ENCODE measurements around the gene ZNF595.

The ZNF595 gene

GRCh38 chr4:112771-113170 is 59.6 kb downstream of the ZNF595 start:
- H3K27ac ChIP-seq (ENCODE audit: low read depth, low read length), result no peak overlapping the region
- H4K20me1 ChIP-seq (ENCODE audit: control insufficient read depth, insufficient read depth, low read depth, low read length), result no peaks in the 10 kb centered on the region
- H3K4me2 ChIP-seq (ENCODE audit: low read length), result no peak overlapping the region
- no peak overlapping the region for H3K4me3 ChIP-seq (ENCODE audit: low read length)
- H3F3A ChIP-seq (ENCODE audit: control insufficient read depth, insufficient read depth), result no peaks in the 10 kb centered on the region
- no peaks in the 10 kb centered on the region for H3K79me2 ChIP-seq (ENCODE audit: control insufficient read depth, low read length)
- peaks cover 3% of the 10 kb centered on the region; the same call in 1 of the 2 replicates for H3K4me1 ChIP-seq (ENCODE audit: control insufficient read depth, low read length)
- peaks cover 21% of the 10 kb centered on the region for H3K9me3 ChIP-seq (ENCODE audit: control insufficient read depth, insufficient read depth, low read length)
- no peaks in the 10 kb centered on the region for H3K27me3 ChIP-seq (ENCODE audit: control insufficient read depth, low read length)
- H3K9me2 ChIP-seq (replicated peaks; ENCODE audit: control insufficient read depth, low read length), result no peaks in the 10 kb centered on the region
- no peaks in the 10 kb centered on the region for H3K36me3 ChIP-seq (ENCODE audit: control insufficient read depth, low read length)
- TF ChIP-seq CTCF (IDR thresholded peaks at IDR 0.05; ENCODE audit: low read depth, low read length, poor library complexity, severe bottlenecking), result no peak
- no peak for TF ChIP-seq EZH2phosphoT487 (IDR thresholded peaks at IDR 0.05; ENCODE audit: borderline replicate concordance, low read length)

GRCh38 chr4:113732-114131 is 60.6 kb downstream of the ZNF595 start:
- no peak overlapping the region for H3K4me2 ChIP-seq (ENCODE audit: low read length)
- H4K20me1 ChIP-seq (ENCODE audit: control insufficient read depth, insufficient read depth, low read depth, low read length), result no peaks in the 10 kb centered on the region
- peaks cover 14% of the 10 kb centered on the region for H3K9me3 ChIP-seq (ENCODE audit: control insufficient read depth, insufficient read depth, low read length)
- H3K27ac ChIP-seq (ENCODE audit: low read depth, low read length), result no peak overlapping the region
- H3K36me3 ChIP-seq (ENCODE audit: control insufficient read depth, low read length), result no peaks in the 10 kb centered on the region
- H3K4me3 ChIP-seq (ENCODE audit: low read length), result no peak overlapping the region
- H3F3A ChIP-seq (ENCODE audit: control insufficient read depth, insufficient read depth), result no peaks in the 10 kb centered on the region
- H3K9me2 ChIP-seq (replicated peaks; ENCODE audit: control insufficient read depth, low read length), result no peaks in the 10 kb centered on the region
- no peaks in the 10 kb centered on the region for H3K79me2 ChIP-seq (ENCODE audit: control insufficient read depth, low read length)
- H3K4me1 ChIP-seq (ENCODE audit: control insufficient read depth, low read length), result peaks cover 3% of the 10 kb centered on the region; the same call in 1 of the 2 replicates
- TF ChIP-seq EZH2phosphoT487 (IDR thresholded peaks at IDR 0.05; ENCODE audit: borderline replicate concordance, low read length), result no peak
- no peak for TF ChIP-seq CTCF (IDR thresholded peaks at IDR 0.05; ENCODE audit: low read depth, low read length, poor library complexity, severe bottlenecking)
- no peaks in the 10 kb centered on the region for H3K27me3 ChIP-seq (ENCODE audit: control insufficient read depth, low read length)

- H3K4me3 ChIP-seq (ENCODE audit: low read length), result no peak overlapping the region
- no peaks in the 10 kb centered on the region for H3K36me3 ChIP-seq (ENCODE audit: control insufficient read depth, low read length)
- no peaks in the 10 kb centered on the region for H3K27me3 ChIP-seq (ENCODE audit: control insufficient read depth, low read length)
- H3K4me1 ChIP-seq (ENCODE audit: control insufficient read depth, low read length), result peaks cover 3% of the 10 kb centered on the region; the same call in 1 of the 2 replicates
- no peak overlapping the region for H3K27ac ChIP-seq (ENCODE audit: low read depth, low read length)
- H3F3A ChIP-seq (ENCODE audit: control insufficient read depth, insufficient read depth), result no peaks in the 10 kb centered on the region
- no peaks in the 10 kb centered on the region for H3K9me2 ChIP-seq (replicated peaks; ENCODE audit: control insufficient read depth, low read length)
- H3K79me2 ChIP-seq (ENCODE audit: control insufficient read depth, low read length), result no peaks in the 10 kb centered on the region
- H4K20me1 ChIP-seq (ENCODE audit: control insufficient read depth, insufficient read depth, low read depth, low read length), result no peaks in the 10 kb centered on the region
- TF ChIP-seq EZH2phosphoT487 (IDR thresholded peaks at IDR 0.05; ENCODE audit: borderline replicate concordance, low read length), result no peak
- no peak for TF ChIP-seq CTCF (IDR thresholded peaks at IDR 0.05; ENCODE audit: low read depth, low read length, poor library complexity, severe bottlenecking)
- no peak overlapping the region for H3K4me2 ChIP-seq (ENCODE audit: low read length)
- peaks cover 9% of the 10 kb centered on the region for H3K9me3 ChIP-seq (ENCODE audit: control insufficient read depth, insufficient read depth, low read length)
Measured at GRCh38 chr4:114149-114548, 61.0 kb downstream of the ZNF595 start.
